MV-4-11 (cell line): Measurements from ENCODE around the gene NGEF.
A peak's percentile ranks its signal among the peaks of the same experiment; 100 is the strongest.
"Not testable (repeated sequence)": the region's sequence is repeated elsewhere in the genome, so short reads cannot be mapped to it uniquely, and the experiment has no call there.

ENCODE experiments used
- DNase-seq: peaks from one replicate; lab custom pipeline; 2025; lab: John Stamatoyannopoulos, UW

NGEF gene

GRCh38 chr2:232870766-232871371 is 142.2 kb downstream of the NGEF start:
- DNase-seq: no peak

- no peak for DNase-seq
Measured at GRCh38 chr2:232870018-232870765, 142.9 kb downstream of the NGEF start, which contains the start of gene SNORC. SNORC (plus strand) TSS chr2:232870264; CDS start chr2:232870342, 78 bp downstream.

GRCh38 chr2:232869138-232870017 is 143.7 kb downstream of the NGEF start:
- no peak for DNase-seq

GRCh38 chr2:232866104-232866503 is 147.0 kb downstream of the NGEF start:
- no peak for DNase-seq

- DNase-seq: no peak
Measured at GRCh38 chr2:232865165-232865564, 147.9 kb downstream of the NGEF start.

- DNase-seq: no peak
Measured at GRCh38 chr2:232863996-232864395, 149.1 kb downstream of the NGEF start.

- no peak for DNase-seq
Measured at GRCh38 chr2:232861353-232861752, 151.7 kb downstream of the NGEF start.

GRCh38 chr2:232860593-232861241 is 152.3 kb downstream of the NGEF start:
- DNase-seq: no peak

- no peak for DNase-seq
Measured at GRCh38 chr2:232859385-232859916, 153.6 kb downstream of the NGEF start.

- no peak for DNase-seq
Measured at GRCh38 chr2:232857158-232857563, 155.9 kb downstream of the NGEF start.

- peak; percentile 61 for DNase-seq
Measured at GRCh38 chr2:232854082-232854481, 159.0 kb downstream of the NGEF start.

- DNase-seq: no peak
Measured at GRCh38 chr2:232852676-232853075, 160.4 kb downstream of the NGEF start.

- DNase-seq: not testable (repeated sequence)
Measured at GRCh38 chr2:232852081-232852480, 161.0 kb downstream of the NGEF start.

- DNase-seq: no peak
Measured at GRCh38 chr2:232850039-232850438, 163.0 kb downstream of the NGEF start.

- no peak for DNase-seq
Measured at GRCh38 chr2:232846055-232846454, 167.0 kb downstream of the NGEF start.

- DNase-seq: no peak
Measured at GRCh38 chr2:232843834-232844233, 169.2 kb downstream of the NGEF start.

GRCh38 chr2:232842689-232843088 is 170.4 kb downstream of the NGEF start:
- peak; percentile 11 for DNase-seq

- DNase-seq: peak; percentile 90
Measured at GRCh38 chr2:232839411-232840079, 173.5 kb downstream of the NGEF start.

GRCh38 chr2:232838406-232838874 is 174.6 kb downstream of the NGEF start:
- DNase-seq: peak; percentile 65

GRCh38 chr2:232836934-232837333 is 176.1 kb downstream of the NGEF start:
- DNase-seq: no peak

- DNase-seq: no peak
Measured at GRCh38 chr2:232835687-232836208, 177.3 kb downstream of the NGEF start.
